Suprapubic skin (tissue), 4 donors: ENCODE data around the gene IGFN1. TPM values are rescaled to one million over a fixed set of nuclear protein-coding genes. Genes with fewer than 3 reads are reported as not detected.

Experiments used
- DNase-seq, 2 donors: peaks; one replicate each; pipeline ENCODE4 v3.0.0-alpha.2; 2019; ENCODE audit warnings: low spot score in 2 of 2
- H3K27ac ChIP-seq: fragments of 200-600 bp; sonication (generic); one replicate; pipeline ENCODE4 v1.5.1; 2019
- H3K27me3 ChIP-seq: fragments of 200-600 bp; sonication (generic); one replicate; pipeline ENCODE4 v1.5.1; 2019
- H3K36me3 ChIP-seq: fragments of 200-600 bp; sonication (generic); one replicate; pipeline ENCODE4 v1.5.1; 2019
- H3K4me1 ChIP-seq: fragments of 200-600 bp; sonication (generic); one replicate; pipeline ENCODE4 v1.5.1; 2019
- H3K4me3 ChIP-seq: fragments of 200-600 bp; sonication (generic); one replicate; pipeline ENCODE4 v1.5.1; 2019; ENCODE audit warnings: mild to moderate bottlenecking
- H3K9me3 ChIP-seq: fragments of 200-600 bp; sonication (generic); one replicate; pipeline ENCODE4 v1.5.1; 2019
- EP300 ChIP-seq: sonication (generic); formaldehyde crosslinking; IDR thresholded peaks from one replicate; pipeline ENCODE4 v1.6.1; 2017; ENCODE audit warnings: antibody characterized with exemption
- POLR2A ChIP-seq, 2 donors: fragments of 450-650 bp; IDR thresholded peaks; one replicate each; pipeline ENCODE4 v1.6.1; 2017; ENCODE audit warnings: antibody characterized with exemption in 2 of 2, mild to moderate bottlenecking in 2 of 2, moderate library complexity in 2 of 2
- POLR2AphosphoS5 ChIP-seq, 3 donors: sonication (generic); formaldehyde crosslinking; IDR thresholded peaks; one replicate each; pipeline ENCODE4 v1.6.1; 2017; ENCODE audit warnings: antibody characterized with exemption in 3 of 3
- WGBS: methylation state at CpG from one replicate; pipeline ENCODE4 v1.1.5; 2018; 5-methylcytosine and 5-hydroxymethylcytosine counted together
- total RNA-seq, 4 donors: library from RNA; depleted of rRNA; stranded (reverse); fragments of >200 nt; gene quantifications; one replicate each; pipeline ENCODE4 v1.1.0, GENCODE V29; 2016
- TF ChIP-seq, protein P1 (sequence below), 2 donors: fragments of 200-600 bp in 1 of 2; fragments of 450-650 bp in 1 of 2; sonication (generic) in 1 of 2; IDR thresholded peaks; one replicate each; pipeline ENCODE4 v1.5.1; 2016 to 2019; ENCODE audit warnings: antibody characterized with exemption in 2 of 2, mild to moderate bottlenecking in 1 of 2, moderate library complexity in 1 of 2

The IGFN1 gene
- total RNA-seq, 4 donors from 2014 or later, result 0.13 to 0.57 TPM; not detected in 2

DNA sequence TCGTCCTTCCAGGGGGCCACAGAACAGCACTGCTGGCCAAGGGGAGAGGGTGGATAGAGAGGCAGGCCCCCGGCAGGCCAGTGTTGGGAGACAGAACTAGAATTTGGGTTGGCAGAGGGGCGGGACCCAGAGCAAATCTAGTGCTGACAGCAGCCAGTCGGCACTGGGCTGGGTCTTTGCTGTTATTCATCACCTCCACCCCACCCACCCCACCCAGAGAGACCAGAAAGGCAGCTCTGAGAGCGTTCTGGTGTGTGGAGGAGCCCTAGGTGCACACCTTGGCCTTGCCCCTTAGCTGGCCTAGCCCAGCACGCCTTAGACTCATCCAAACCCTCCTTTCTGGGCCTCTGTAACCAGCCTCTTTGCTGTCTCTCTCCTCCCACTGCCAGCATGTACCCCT, 86.3 kb downstream of the IGFN1 start:
- no peak for DNase-seq
- no peak overlapping the region for H3K4me3 ChIP-seq
- H3K4me1 ChIP-seq, result peaks cover 54% of the 10 kb centered on the region
- peak overlapping the region; percentile 83 for H3K27ac ChIP-seq
- no peaks in the 10 kb centered on the region for H3K36me3 ChIP-seq
- H3K9me3 ChIP-seq, result no peaks in the 10 kb centered on the region
- H3K27me3 ChIP-seq, result no peaks in the 10 kb centered on the region
- TF ChIP-seq POLR2A (IDR thresholded peaks at IDR 0.05) (no peak), POLR2AphosphoS5 (IDR thresholded peaks at IDR 0.05) (no peak), EP300 (no peak)
- TF ChIP-seq, protein P1, sequence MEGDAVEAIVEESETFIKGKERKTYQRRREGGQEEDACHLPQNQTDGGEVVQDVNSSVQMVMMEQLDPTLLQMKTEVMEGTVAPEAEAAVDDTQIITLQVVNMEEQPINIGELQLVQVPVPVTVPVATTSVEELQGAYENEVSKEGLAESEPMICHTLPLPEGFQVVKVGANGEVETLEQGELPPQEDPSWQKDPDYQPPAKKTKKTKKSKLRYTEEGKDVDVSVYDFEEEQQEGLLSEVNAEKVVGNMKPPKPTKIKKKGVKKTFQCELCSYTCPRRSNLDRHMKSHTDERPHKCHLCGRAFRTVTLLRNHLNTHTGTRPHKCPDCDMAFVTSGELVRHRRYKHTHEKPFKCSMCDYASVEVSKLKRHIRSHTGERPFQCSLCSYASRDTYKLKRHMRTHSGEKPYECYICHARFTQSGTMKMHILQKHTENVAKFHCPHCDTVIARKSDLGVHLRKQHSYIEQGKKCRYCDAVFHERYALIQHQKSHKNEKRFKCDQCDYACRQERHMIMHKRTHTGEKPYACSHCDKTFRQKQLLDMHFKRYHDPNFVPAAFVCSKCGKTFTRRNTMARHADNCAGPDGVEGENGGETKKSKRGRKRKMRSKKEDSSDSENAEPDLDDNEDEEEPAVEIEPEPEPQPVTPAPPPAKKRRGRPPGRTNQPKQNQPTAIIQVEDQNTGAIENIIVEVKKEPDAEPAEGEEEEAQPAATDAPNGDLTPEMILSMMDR (IDR thresholded peaks at IDR 0.05), result no peak
- 59% methylated on average over 5 of the region's 6 CpGs for WGBS

DNA sequence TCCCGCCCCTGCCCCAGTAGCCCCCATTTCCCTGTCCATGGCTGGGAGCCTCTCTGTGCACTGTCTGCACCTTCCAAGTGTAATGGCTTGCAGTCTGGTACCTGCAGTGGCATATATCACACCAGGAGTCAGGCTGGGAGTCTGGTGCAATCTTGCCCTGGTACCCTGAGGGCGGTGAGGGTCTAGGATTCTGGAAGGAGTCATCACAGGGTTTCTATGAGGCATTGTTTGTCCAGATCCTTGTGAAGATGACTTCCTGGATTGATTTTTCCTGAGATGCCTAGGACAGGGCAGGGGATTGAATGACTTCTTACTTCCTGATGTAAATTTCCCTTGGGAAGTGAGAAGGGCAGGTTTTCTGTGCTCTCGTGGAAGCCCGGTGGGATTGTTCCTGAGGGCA, 86.8 kb downstream of the IGFN1 start:
- TF ChIP-seq EP300 (no peak), POLR2A (IDR thresholded peaks at IDR 0.05) (no peak), POLR2AphosphoS5 (IDR thresholded peaks at IDR 0.05) (no peak)
- TF ChIP-seq, protein P1 (IDR thresholded peaks at IDR 0.05), result no peak
- Histone ChIP-seq H3K36me3 (no peaks in the 10 kb centered on the region), H3K4me3 (no peak overlapping the region), H3K27me3 (no peaks in the 10 kb centered on the region), H3K27ac (peak overlapping the region; percentile 83), H3K4me1 (peaks cover 58% of the 10 kb centered on the region), H3K9me3 (no peaks in the 10 kb centered on the region)
- DNase-seq, result no peak
- 61% methylated on average over 4 of the region's 4 CpGs for WGBS

Other genes starting within 250 kb of the IGFN1 start
- gene KIF21B, start 167.1 kb upstream of the IGFN1 start, total RNA-seq, result 1 to 10 TPM in 3 of 4 donors, under 1 TPM in 1; 0.65 to 2.3 (median 1.1) TPM
- not detected for gene CACNA1S, start 78.4 kb upstream of the IGFN1 start, total RNA-seq
- gene ASCL5, start 63.6 kb upstream of the IGFN1 start, total RNA-seq, result not detected
- gene TMEM9, start 36.4 kb upstream of the IGFN1 start, total RNA-seq, result 10 to 100 TPM; 38.1 to 50.8 (median 40.7) TPM
- gene PKP1, start 92.7 kb downstream of the IGFN1 start, total RNA-seq, result 1,000 to 10,000 TPM in 3 of 4 donors, 100 to 1,000 TPM in 1; 888 to 1,187 (median 1,096) TPM
- 10 to 100 TPM in 3 of 4 donors, 1 to 10 TPM in 1; 7.9 to 54.6 (median 19.0) TPM for gene TNNT2, start 186.9 kb downstream of the IGFN1 start, total RNA-seq
- 100 to 1,000 TPM; 175 to 303 (median 218) TPM for gene LAD1, start 208.5 kb downstream of the IGFN1 start, total RNA-seq
- under 1 TPM in 2 of 4 donors, not detected in 2; 0.23 to 0.44 TPM for gene TNNI1, start 230.9 kb downstream of the IGFN1 start, total RNA-seq